Trophoblast cell (in vitro differentiated cells and primary cell): ENCODE data around the gene CENPP.
A peak's percentile ranks its signal among the peaks of the same experiment; 100 is the strongest.

ENCODE experiments used
- DNase-seq, 2 donors: peaks; one replicate each; pipeline ENCODE4 v3.0.0-alpha.2; 2016
- H2AFZ ChIP-seq: 2 replicates; pipeline ENCODE4 v1.6.1; 2013; ENCODE audit warnings: low read length, moderate library complexity, mild to moderate bottlenecking; ENCODE audit not compliant: insufficient read depth, poor library complexity
- H2AK5ac ChIP-seq: 2 replicates; pipeline ENCODE4 v1.6.1; 2013; ENCODE audit warnings: mild to moderate bottlenecking, low read length
- H2BK120ac ChIP-seq: 2 replicates; pipeline ENCODE4 v1.6.1; 2013; ENCODE audit warnings: low read length, mild to moderate bottlenecking, moderate library complexity; ENCODE audit not compliant: insufficient read depth, poor library complexity
- H2BK12ac ChIP-seq: 2 replicates; pipeline ENCODE4 v1.6.1; 2013; ENCODE audit warnings: mild to moderate bottlenecking, low read length, moderate library complexity
- H2BK5ac ChIP-seq: 2 replicates; pipeline ENCODE4 v1.6.1; 2013; ENCODE audit warnings: low read length, low read depth, moderate library complexity, mild to moderate bottlenecking; ENCODE audit not compliant: poor library complexity
- H3K14ac ChIP-seq: 2 replicates; pipeline ENCODE4 v1.6.1; 2013; ENCODE audit warnings: mild to moderate bottlenecking, low read length
- H3K18ac ChIP-seq: 2 replicates; pipeline ENCODE4 v1.6.1; 2013; ENCODE audit warnings: mild to moderate bottlenecking, low read length
- H3K23ac ChIP-seq: 2 replicates; pipeline ENCODE4 v1.6.1; 2013; ENCODE audit warnings: low read length
- H3K27ac ChIP-seq: 2 replicates; pipeline ENCODE4 v1.5.1; 2013; ENCODE audit warnings: low read depth, mild to moderate bottlenecking, inconsistent platforms, low read length, moderate library complexity
- H3K27me3 ChIP-seq: 2 replicates; pipeline ENCODE4 v1.6.1; 2013; ENCODE audit warnings: inconsistent platforms, mild to moderate bottlenecking, low read length, moderate library complexity; ENCODE audit not compliant: insufficient read depth
- H3K36me3 ChIP-seq, 2 experiments: 1 replicate in 1 of 2; 2 replicates in 1 of 2; pipeline ENCODE4 v1.6.1; 2013; ENCODE audit warnings: low read length in 2 of 2, mild to moderate bottlenecking in 2 of 2, moderate library complexity in 1 of 2; ENCODE audit not compliant: insufficient read depth in 2 of 2, control insufficient read depth in 1 of 2
- H3K4ac ChIP-seq: 2 replicates; pipeline ENCODE4 v1.6.1; 2013; ENCODE audit warnings: low read depth, mild to moderate bottlenecking, low read length, moderate library complexity
- H3K4me1 ChIP-seq, 2 experiments: 1 replicate in 1 of 2; 2 replicates in 1 of 2; pipeline ENCODE4 v1.6.1; 2013; ENCODE audit warnings: low read length in 2 of 2, mild to moderate bottlenecking in 2 of 2, moderate library complexity in 1 of 2; ENCODE audit not compliant: insufficient read depth in 2 of 2, control insufficient read depth in 1 of 2
- H3K4me2 ChIP-seq: 2 replicates; pipeline ENCODE4 v1.6.1; 2013; ENCODE audit warnings: inconsistent platforms, mild to moderate bottlenecking, low read length, moderate library complexity
- H3K4me3 ChIP-seq: 2 replicates; pipeline ENCODE4 v1.5.1; 2013; ENCODE audit warnings: mild to moderate bottlenecking, low read depth, low read length, inconsistent platforms
- H3K79me1 ChIP-seq: one replicate; pipeline ENCODE4 v1.6.1; 2013; ENCODE audit warnings: low read length
- H3K79me2 ChIP-seq: 2 replicates; pipeline ENCODE4 v1.6.1; 2013; ENCODE audit warnings: low read length, mild to moderate bottlenecking; ENCODE audit not compliant: control insufficient read depth, insufficient read depth, poor library complexity
- H3K9ac ChIP-seq: 2 replicates; pipeline ENCODE4 v1.6.1; 2013; ENCODE audit warnings: mild to moderate bottlenecking, low read length
- H3K9me3 ChIP-seq: 2 replicates; pipeline ENCODE4 v1.6.1; 2013; ENCODE audit warnings: low read depth, mild to moderate bottlenecking, control low read depth, inconsistent platforms, low read length; ENCODE audit not compliant: insufficient read depth
- H4K12ac ChIP-seq: 2 replicates; pipeline ENCODE4 v1.6.1; 2013; ENCODE audit warnings: low read depth, mild to moderate bottlenecking, low read length, moderate library complexity
- H4K8ac ChIP-seq: 2 replicates; pipeline ENCODE4 v1.6.1; 2013; ENCODE audit warnings: low read depth, mild to moderate bottlenecking, low read length, moderate library complexity
- H4K91ac ChIP-seq: one replicate; pipeline ENCODE4 v1.6.1; 2013; ENCODE audit warnings: low read depth, mild to moderate bottlenecking, low read length, moderate library complexity
- WGBS: extraction: QIAGEN DNeasy Blood & Tissue Kit; methylation state at CpG from one replicate; pipeline ENCODE4 v1.1.7; 2013; ENCODE audit warnings: missing lambda C conversion rate; ENCODE audit not compliant: insufficient read length, insufficient coverage; ENCODE audit errors: extremely low coverage; 5-methylcytosine and 5-hydroxymethylcytosine counted together

Gene CENPP

DNA sequence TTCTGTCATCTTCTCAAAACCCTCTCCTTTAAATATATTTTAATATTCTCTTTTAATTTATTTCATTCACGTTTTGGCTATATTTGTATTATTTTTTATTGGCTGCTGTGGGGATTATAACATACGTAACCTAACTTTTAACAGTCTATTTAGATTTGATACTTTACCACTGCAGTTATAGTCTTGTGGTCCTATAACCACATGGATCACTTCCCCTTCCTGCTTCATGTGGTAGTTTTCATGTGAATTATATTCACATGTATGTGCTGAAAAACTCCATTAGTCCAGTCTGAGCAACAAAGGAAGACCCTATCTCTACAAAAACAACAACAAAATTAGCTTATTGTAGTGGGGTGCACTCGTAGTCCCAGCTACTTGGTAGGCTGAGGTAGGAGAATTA, 34.3 kb downstream of the CENPP start:
- H4K8ac ChIP-seq = no peak overlapping the region
- no peak overlapping the region for H4K91ac ChIP-seq
- H2AK5ac ChIP-seq = no peak overlapping the region
- no peak overlapping the region for H3K4me2 ChIP-seq
- H2BK12ac ChIP-seq = no peak overlapping the region
- WGBS = no CpG with 5 or more reads among the region's 3 CpGs
- H3K9ac ChIP-seq = no peak overlapping the region
- H3K4me3 ChIP-seq = no peak overlapping the region
- no peaks in the 10 kb centered on the region for H3K27me3 ChIP-seq
- H3K79me1 ChIP-seq = no peaks in the 10 kb centered on the region
- no peak overlapping the region for H3K18ac ChIP-seq
- H3K23ac ChIP-seq = no peak overlapping the region
- H3K4ac ChIP-seq = no peak overlapping the region
- no peak for DNase-seq
- H3K9me3 ChIP-seq = no peaks in the 10 kb centered on the region
- peaks cover 0 to 3% of the 10 kb centered on the region in 2 experiments for H3K4me1 ChIP-seq
- no peak overlapping the region for H2BK120ac ChIP-seq
- no peak overlapping the region for H2BK5ac ChIP-seq
- H3K79me2 ChIP-seq = no peaks in the 10 kb centered on the region
- no peak overlapping the region for H2AFZ ChIP-seq
- no peaks in the 10 kb centered on the region for H3K36me3 ChIP-seq
- H3K14ac ChIP-seq = no peak overlapping the region
- H3K27ac ChIP-seq = no peak overlapping the region
- H4K12ac ChIP-seq = no peak overlapping the region

- no CpG with 5 or more reads among the region's 2 CpGs for WGBS
- no peaks in the 10 kb centered on the region for H3K27me3 ChIP-seq
Observed at GRCh38 chr9:92369075-92369474, 43.3 kb downstream of the CENPP start.

DNA sequence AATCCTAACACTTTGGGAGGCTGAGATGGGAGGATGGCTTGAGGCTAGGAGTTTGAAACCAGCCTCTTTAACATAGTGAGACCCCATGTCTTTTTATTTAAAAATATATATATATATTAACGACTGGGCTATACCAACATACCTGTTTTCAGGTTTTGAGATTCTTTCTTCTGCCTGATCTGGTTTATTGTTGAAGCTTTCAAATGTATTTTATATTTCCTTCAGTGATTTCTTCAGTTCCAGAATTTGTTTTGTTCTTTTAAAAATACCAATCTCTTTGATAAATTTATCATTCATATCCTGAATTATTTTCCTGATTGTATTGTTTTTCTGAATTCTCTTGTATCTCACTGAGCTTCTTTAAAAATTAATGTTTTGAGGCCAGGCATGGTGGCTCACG, 47.4 kb downstream of the CENPP start:
- H3K9ac ChIP-seq = no peak overlapping the region
- no peak overlapping the region for H3K4me2 ChIP-seq
- no peak overlapping the region for H2AK5ac ChIP-seq
- H3K27me3 ChIP-seq = no peaks in the 10 kb centered on the region
- no peak overlapping the region for H3K14ac ChIP-seq
- no peak overlapping the region for H2BK120ac ChIP-seq
- H4K12ac ChIP-seq = no peak overlapping the region
- no peak overlapping the region for H4K8ac ChIP-seq
- no peak overlapping the region for H2BK12ac ChIP-seq
- H3K4me3 ChIP-seq = no peak overlapping the region
- no peak overlapping the region for H3K18ac ChIP-seq
- no peak overlapping the region for H2AFZ ChIP-seq
- no peak overlapping the region for H3K23ac ChIP-seq
- H2BK5ac ChIP-seq = no peak overlapping the region
- H3K79me1 ChIP-seq = no peaks in the 10 kb centered on the region
- H3K9me3 ChIP-seq = no peaks in the 10 kb centered on the region
- H3K27ac ChIP-seq = no peak overlapping the region
- H3K4me1 ChIP-seq = peaks cover 4% of the 10 kb centered on the region in 2 experiments
- no peak overlapping the region for H3K4ac ChIP-seq
- no peaks in the 10 kb centered on the region for H3K79me2 ChIP-seq
- H4K91ac ChIP-seq = no peak overlapping the region
- no CpG with 5 or more reads among the region's 2 CpGs for WGBS
- no peaks in the 10 kb centered on the region for H3K36me3 ChIP-seq
- no peak for DNase-seq

More at GRCh38 chr9:92369075-92369474, 43.3 kb downstream of the CENPP start:
- Histone ChIP-seq H3K27ac (no peak overlapping the region), H3K4me2 (no peak overlapping the region), H2AFZ (no peak overlapping the region), H3K23ac (no peak overlapping the region), H2AK5ac (no peak overlapping the region), H2BK120ac (no peak overlapping the region), H4K8ac (no peak overlapping the region), H4K12ac (no peak overlapping the region), H3K36me3 (no peaks in the 10 kb centered on the region), H2BK12ac (no peak overlapping the region), H3K4me3 (no peak overlapping the region), H3K9me3 (no peaks in the 10 kb centered on the region), H3K79me1 (no peaks in the 10 kb centered on the region), H4K91ac (no peak overlapping the region), H3K14ac (no peak overlapping the region), H3K4ac (no peak overlapping the region), H3K79me2 (no peaks in the 10 kb centered on the region), H3K4me1 (no peaks in the 10 kb centered on the region), H3K9ac (no peak overlapping the region), H2BK5ac (no peak overlapping the region), H3K18ac (no peak overlapping the region)
- DNase-seq = no peak

DNA sequence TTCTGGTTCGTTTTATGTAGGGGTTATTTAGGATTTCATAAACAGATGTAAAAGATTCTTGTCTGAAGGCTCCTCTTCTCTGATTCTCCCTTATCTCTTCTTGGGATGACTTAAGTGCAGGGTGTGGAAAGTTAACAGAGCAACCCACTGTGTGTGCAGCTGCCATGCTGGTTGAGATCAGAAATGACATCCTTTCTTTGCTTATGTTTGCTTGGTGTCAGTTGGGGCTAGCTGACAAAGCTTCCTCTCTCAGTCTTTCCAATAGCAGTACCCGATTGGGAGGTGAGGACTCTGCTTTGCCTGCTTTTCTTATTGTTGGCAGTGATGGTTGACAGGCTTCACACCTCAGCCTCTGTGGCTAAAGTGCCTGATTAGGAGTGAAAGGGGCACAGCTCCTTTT, 52.1 kb downstream of the CENPP start:
- H4K12ac ChIP-seq = no peak overlapping the region
- no peak overlapping the region for H4K8ac ChIP-seq
- no peak overlapping the region for H3K9ac ChIP-seq
- no peak overlapping the region for H3K4me3 ChIP-seq
- H3K18ac ChIP-seq = no peak overlapping the region
- H3K36me3 ChIP-seq = no peaks in the 10 kb centered on the region
- H2BK120ac ChIP-seq = no peak overlapping the region
- H2BK5ac ChIP-seq = no peak overlapping the region
- WGBS = no CpG with 5 or more reads among the region's 2 CpGs
- H3K27ac ChIP-seq = no peak overlapping the region
- no peak overlapping the region for H3K14ac ChIP-seq
- no peak overlapping the region for H3K4me2 ChIP-seq
- no peak overlapping the region for H2AFZ ChIP-seq
- no peak for DNase-seq
- peak overlapping the region; percentile 64 for H2BK12ac ChIP-seq
- H3K4me1 ChIP-seq = peaks cover 4 to 5% of the 10 kb centered on the region in 2 experiments
- no peaks in the 10 kb centered on the region for H3K27me3 ChIP-seq
- no peaks in the 10 kb centered on the region for H3K79me2 ChIP-seq
- H3K4ac ChIP-seq = no peak overlapping the region
- no peak overlapping the region for H2AK5ac ChIP-seq
- no peak overlapping the region for H4K91ac ChIP-seq
- H3K79me1 ChIP-seq = no peaks in the 10 kb centered on the region
- H3K23ac ChIP-seq = no peak overlapping the region
- no peaks in the 10 kb centered on the region for H3K9me3 ChIP-seq
